Smooth muscle cell (in vitro differentiated cells): Measurements from ENCODE around the gene PDE11A. TPM values are rescaled to one million over a fixed set of nuclear protein-coding genes. Genes with fewer than 3 reads are reported as not detected.
A peak's percentile ranks its signal among the peaks of the same experiment; 100 is the strongest.

Experiments used
- DNase-seq: peaks from one replicate; lab custom pipeline; 2025; ENCODE audit not compliant: unreplicated experiment; lab: John Stamatoyannopoulos, UW
- H2AFZ ChIP-seq: fragments of 200-600 bp; sonication (generic); 2 replicates; pipeline ENCODE4 v1.6.0; 2016; ENCODE audit warnings: antibody characterized with exemption, low read depth, mild to moderate bottlenecking
- H3F3A ChIP-seq: fragments of 200-600 bp; sonication (generic); 2 replicates; pipeline ENCODE4 v1.6.0; 2017; ENCODE audit warnings: antibody characterized with exemption, low read depth
- H3K27ac ChIP-seq: fragments of 200-600 bp; sonication (generic); 2 replicates; pipeline ENCODE4 v1.5.1; 2016; ENCODE audit warnings: low read depth, mild to moderate bottlenecking
- H3K27me3 ChIP-seq: fragments of 200-600 bp; sonication (generic); 2 replicates; pipeline ENCODE4 v1.6.1; 2016; ENCODE audit warnings: low read depth, mild to moderate bottlenecking
- H3K36me3 ChIP-seq: fragments of 200-600 bp; sonication (generic); 2 replicates; pipeline ENCODE4 v1.5.1; 2016; ENCODE audit warnings: low read depth
- H3K4me1 ChIP-seq: fragments of 200-600 bp; sonication (generic); 2 replicates; pipeline ENCODE4 v1.5.1; 2016; ENCODE audit warnings: low read depth
- H3K4me2 ChIP-seq: fragments of 200-600 bp; sonication (generic); 2 replicates; pipeline ENCODE4 v1.6.0; 2016; ENCODE audit warnings: mild to moderate bottlenecking
- H3K4me3 ChIP-seq: fragments of 200-600 bp; sonication (generic); 2 replicates; pipeline ENCODE4 v1.5.1; 2016; ENCODE audit warnings: mild to moderate bottlenecking
- H3K79me2 ChIP-seq: fragments of 200-600 bp; sonication (generic); 2 replicates; pipeline ENCODE4 v1.6.0; 2016; ENCODE audit warnings: low read depth, mild to moderate bottlenecking
- H3K9ac ChIP-seq: fragments of 200-600 bp; sonication (generic); 2 replicates; pipeline ENCODE4 v1.6.0; 2016; ENCODE audit warnings: low read depth
- H3K9me3 ChIP-seq: fragments of 200-600 bp; sonication (generic); replicated peaks from 2 replicates; pipeline ENCODE4 v1.5.1; 2016; ENCODE audit warnings: low read depth
- H4K20me1 ChIP-seq: fragments of 200-600 bp; sonication (generic); 2 replicates; pipeline ENCODE4 v1.6.0; 2016; ENCODE audit warnings: low read depth
- CTCF ChIP-seq: fragments of 200-600 bp; sonication (generic); IDR thresholded peaks from 2 replicates; pipeline ENCODE4 v1.5.1; 2017; ENCODE audit warnings: borderline replicate concordance, mild to moderate bottlenecking, antibody characterized with exemption; ENCODE audit not compliant: insufficient read depth, poor library complexity, severe bottlenecking
- WGBS: methylation state at CpG from one replicate; pipeline ENCODE4 v1.1.7; 2016; ENCODE audit warnings: low lambda C conversion rate; 5-methylcytosine and 5-hydroxymethylcytosine counted together
- polyA plus RNA-seq: library from polyadenylated mRNA; unstranded; fragments of >200 nt; fragmentation: Nextera tagmentation; extraction: Ambion mirVana; gene quantifications from 2 replicates; pipeline ENCODE4 v1.2.1, GENCODE V29; 2016
- total RNA-seq: library from RNA; depleted of rRNA; stranded (reverse); fragments of >200 nt; gene quantifications from 2 replicates; pipeline ENCODE4 v1.2.3, GENCODE V29; 2014

PDE11A gene
- total and polyA plus RNA-seq, 2 experiments from 2014 or later, result under 0.01 TPM; not detected in 1

GRCh38 chr2:177717831-177718618 lies 354.6 kb downstream of the PDE11A start:
- TF ChIP-seq CTCF, result peak; percentile 19
- no peaks in the 10 kb centered on the region for H3K9me3 ChIP-seq
- no peak overlapping the region for H3K4me3 ChIP-seq
- no peaks in the 10 kb centered on the region for H3K79me2 ChIP-seq
- DNase-seq, result no peak
- no peaks in the 10 kb centered on the region for H3K4me1 ChIP-seq
- no peaks in the 10 kb centered on the region for H3K36me3 ChIP-seq
- no peak overlapping the region for H3K27ac ChIP-seq
- no peak overlapping the region for H3K9ac ChIP-seq
- H3K27me3 ChIP-seq, result peaks cover 4% of the 10 kb centered on the region
- H4K20me1 ChIP-seq, result no peaks in the 10 kb centered on the region
- no peak overlapping the region for H2AFZ ChIP-seq
- no peak overlapping the region for H3K4me2 ChIP-seq
- 80% methylated on average over 3 of the region's 3 CpGs for WGBS
- H3F3A ChIP-seq, result no peaks in the 10 kb centered on the region

GRCh38 chr2:177716484-177716883 lies 356.1 kb downstream of the PDE11A start:
- Histone ChIP-seq H3K27me3 (peaks cover 4% of the 10 kb centered on the region), H3K4me2 (no peak overlapping the region), H3K9ac (no peak overlapping the region), H3K4me3 (no peak overlapping the region), H3F3A (no peaks in the 10 kb centered on the region), H3K9me3 (no peaks in the 10 kb centered on the region), H3K27ac (no peak overlapping the region), H4K20me1 (no peaks in the 10 kb centered on the region), H3K4me1 (no peaks in the 10 kb centered on the region), H3K36me3 (no peaks in the 10 kb centered on the region), H2AFZ (no peak overlapping the region), H3K79me2 (no peaks in the 10 kb centered on the region)
- WGBS, result 98% methylated on average over 1 of the region's 1 CpG
- TF ChIP-seq CTCF, result no peak
- DNase-seq, result no peak

GRCh38 chr2:177715771-177716170 lies 356.8 kb downstream of the PDE11A start:
- Histone ChIP-seq H3K4me1 (no peaks in the 10 kb centered on the region), H3K27ac (no peak overlapping the region), H3K9me3 (no peaks in the 10 kb centered on the region), H3F3A (no peaks in the 10 kb centered on the region), H3K9ac (no peak overlapping the region), H3K4me3 (no peak overlapping the region), H3K4me2 (no peak overlapping the region), H3K36me3 (no peaks in the 10 kb centered on the region), H2AFZ (no peak overlapping the region), H4K20me1 (no peaks in the 10 kb centered on the region), H3K27me3 (peaks cover 4% of the 10 kb centered on the region), H3K79me2 (no peaks in the 10 kb centered on the region)
- TF ChIP-seq CTCF, result no peak
- no peak for DNase-seq
- WGBS, result 47% methylated on average over 2 of the region's 2 CpGs

- Histone ChIP-seq H3K9ac (no peak overlapping the region), H3K27me3 (peaks cover 4% of the 10 kb centered on the region), H4K20me1 (no peaks in the 10 kb centered on the region), H3K79me2 (no peaks in the 10 kb centered on the region), H3K27ac (no peak overlapping the region), H3K36me3 (no peaks in the 10 kb centered on the region), H3K4me3 (no peak overlapping the region), H3K4me2 (no peak overlapping the region), H3F3A (no peaks in the 10 kb centered on the region), H3K4me1 (no peaks in the 10 kb centered on the region), H3K9me3 (no peaks in the 10 kb centered on the region), H2AFZ (no peak overlapping the region)
- no peak for TF ChIP-seq CTCF
- DNase-seq, result no peak
- 58% methylated on average over 3 of the region's 3 CpGs for WGBS
Observed at GRCh38 chr2:177714704-177715103, 357.9 kb downstream of the PDE11A start.
